H1 (cell line): ENCODE results near the gene CELF2.

Source experiments
- BRCA1 ChIP-seq: IDR thresholded peaks from 2 replicates; pipeline ENCODE4 v1.6.1; 2012; ENCODE audit warnings: low read depth, low read length, improper control_type of control experiment
- CHD2 ChIP-seq: IDR thresholded peaks from 2 replicates; pipeline ENCODE4 v1.6.1; 2012; ENCODE audit warnings: low read length, improper control_type of control experiment
- EP300 ChIP-seq, 2 experiments: IDR thresholded peaks; 1 replicate in 1 of 2; 2 replicates in 1 of 2; pipeline ENCODE4 v1.6.1; 2011 to 2012; ENCODE audit warnings: low read depth in 2 of 2, low read length in 2 of 2, mild to moderate bottlenecking in 2 of 2, borderline replicate concordance in 1 of 2, inconsistent platforms in 1 of 2, moderate library complexity in 1 of 2
- EZH2 ChIP-seq: fragments of 200-600 bp; sonication (generic); IDR thresholded peaks from 2 replicates; pipeline ENCODE4 v1.7.1; 2012; ENCODE audit warnings: low read depth, mild to moderate bottlenecking, moderate library complexity, low read length, inconsistent platforms; ENCODE audit not compliant: severe bottlenecking
- JUND ChIP-seq: IDR thresholded peaks from 2 replicates; pipeline ENCODE4 v1.6.1; 2011; ENCODE audit warnings: mild to moderate bottlenecking, improper control_type of control experiment, low read length
- MAFK ChIP-seq: IDR thresholded peaks from 2 replicates; pipeline ENCODE4 v1.6.1; 2012; ENCODE audit warnings: low read depth, mild to moderate bottlenecking, improper control_type of control experiment, low read length
- PHF8 ChIP-seq: fragments of 200-600 bp; sonication (generic); conservative IDR thresholded peaks from 2 replicates; pipeline ENCODE4 v1.7.1; 2012; ENCODE audit warnings: low read depth, mild to moderate bottlenecking, inconsistent platforms, low read length, moderate library complexity
- POLR2AphosphoS5 ChIP-seq: IDR thresholded peaks from 2 replicates; pipeline ENCODE4 v1.6.1; 2011; ENCODE audit warnings: low read depth, low read length
- RAD21 ChIP-seq, 2 experiments: IDR thresholded peaks in 1 of 2; conservative IDR thresholded peaks in 1 of 2; 2 replicates each; pipeline ENCODE4 v1.6.1; 2011; ENCODE audit warnings: low read depth in 2 of 2, low read length in 2 of 2, improper control_type of control experiment in 1 of 2, inconsistent platforms in 1 of 2, mild to moderate bottlenecking in 1 of 2, moderate library complexity in 1 of 2
- RFX5 ChIP-seq: IDR thresholded peaks from 2 replicates; pipeline ENCODE4 v1.6.1; 2011; ENCODE audit warnings: low read depth, low read length, improper control_type of control experiment, borderline replicate concordance
- SAP30 ChIP-seq: fragments of 300-600 bp; sonication (generic); IDR thresholded peaks from 2 replicates; pipeline ENCODE4 v1.7.1; 2012; ENCODE audit warnings: low read length, moderate library complexity, mild to moderate bottlenecking, inconsistent platforms; ENCODE audit not compliant: insufficient read depth, insufficient replicate concordance
- SP1 ChIP-seq: IDR thresholded peaks from 2 replicates; pipeline ENCODE4 v1.6.1; 2011; ENCODE audit warnings: low read depth, low read length
- TF ChIP-seq, protein P1 (sequence below), 3 experiments: IDR thresholded peaks; 1 replicate in 2 of 3; 2 replicates in 1 of 3; pipeline versions ENCODE4 v1.5.1 to v1.6.1; 2011; ENCODE audit warnings: low read length in 3 of 3, mild to moderate bottlenecking in 3 of 3, inconsistent platforms in 2 of 3, low read depth in 1 of 3, moderate library complexity in 1 of 3; ENCODE audit not compliant: insufficient read depth in 1 of 3; ENCODE audit errors: control extremely low read depth in 1 of 3
- TF ChIP-seq, protein P2 (sequence below): IDR thresholded peaks from 2 replicates; pipeline ENCODE4 v1.6.1; 2012; ENCODE audit warnings: inconsistent platforms

- TF ChIP-seq, protein P1, sequence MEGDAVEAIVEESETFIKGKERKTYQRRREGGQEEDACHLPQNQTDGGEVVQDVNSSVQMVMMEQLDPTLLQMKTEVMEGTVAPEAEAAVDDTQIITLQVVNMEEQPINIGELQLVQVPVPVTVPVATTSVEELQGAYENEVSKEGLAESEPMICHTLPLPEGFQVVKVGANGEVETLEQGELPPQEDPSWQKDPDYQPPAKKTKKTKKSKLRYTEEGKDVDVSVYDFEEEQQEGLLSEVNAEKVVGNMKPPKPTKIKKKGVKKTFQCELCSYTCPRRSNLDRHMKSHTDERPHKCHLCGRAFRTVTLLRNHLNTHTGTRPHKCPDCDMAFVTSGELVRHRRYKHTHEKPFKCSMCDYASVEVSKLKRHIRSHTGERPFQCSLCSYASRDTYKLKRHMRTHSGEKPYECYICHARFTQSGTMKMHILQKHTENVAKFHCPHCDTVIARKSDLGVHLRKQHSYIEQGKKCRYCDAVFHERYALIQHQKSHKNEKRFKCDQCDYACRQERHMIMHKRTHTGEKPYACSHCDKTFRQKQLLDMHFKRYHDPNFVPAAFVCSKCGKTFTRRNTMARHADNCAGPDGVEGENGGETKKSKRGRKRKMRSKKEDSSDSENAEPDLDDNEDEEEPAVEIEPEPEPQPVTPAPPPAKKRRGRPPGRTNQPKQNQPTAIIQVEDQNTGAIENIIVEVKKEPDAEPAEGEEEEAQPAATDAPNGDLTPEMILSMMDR (IDR thresholded peaks at IDR 0.05; ENCODE audit: control extremely low read depth in 1 of 3, insufficient read depth in 1 of 3, low read depth in 1 of 3, low read length in 3 of 3): no peak
- TF ChIP-seq CHD2 (no peak), RAD21 (IDR thresholded peaks at IDR 0.05 in 1 of 2, conservative IDR thresholded peaks at IDR 0.05 in 1 of 2; ENCODE audit: low read depth in 2 of 2, low read length in 2 of 2) (no peak), MAFK (no peak), EP300 (IDR thresholded peaks at IDR 0.05; ENCODE audit: borderline replicate concordance in 1 of 2, low read depth in 2 of 2, low read length in 2 of 2) (no peak), PHF8 (no peak), SAP30 (no peak), EZH2 (no peak), SP1 (no peak), JUND (no peak), RFX5 (no peak), BRCA1 (no peak), POLR2AphosphoS5 (no peak)
- TF ChIP-seq, protein P2, sequence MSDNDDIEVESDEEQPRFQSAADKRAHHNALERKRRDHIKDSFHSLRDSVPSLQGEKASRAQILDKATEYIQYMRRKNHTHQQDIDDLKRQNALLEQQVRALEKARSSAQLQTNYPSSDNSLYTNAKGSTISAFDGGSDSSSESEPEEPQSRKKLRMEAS: no peak
These were observed 58.5 kb downstream of the CELF2 start for GRCh38 chr10:11076221-11076620.
